ENCODE measurements around the gene LRP2BP.

DNA sequence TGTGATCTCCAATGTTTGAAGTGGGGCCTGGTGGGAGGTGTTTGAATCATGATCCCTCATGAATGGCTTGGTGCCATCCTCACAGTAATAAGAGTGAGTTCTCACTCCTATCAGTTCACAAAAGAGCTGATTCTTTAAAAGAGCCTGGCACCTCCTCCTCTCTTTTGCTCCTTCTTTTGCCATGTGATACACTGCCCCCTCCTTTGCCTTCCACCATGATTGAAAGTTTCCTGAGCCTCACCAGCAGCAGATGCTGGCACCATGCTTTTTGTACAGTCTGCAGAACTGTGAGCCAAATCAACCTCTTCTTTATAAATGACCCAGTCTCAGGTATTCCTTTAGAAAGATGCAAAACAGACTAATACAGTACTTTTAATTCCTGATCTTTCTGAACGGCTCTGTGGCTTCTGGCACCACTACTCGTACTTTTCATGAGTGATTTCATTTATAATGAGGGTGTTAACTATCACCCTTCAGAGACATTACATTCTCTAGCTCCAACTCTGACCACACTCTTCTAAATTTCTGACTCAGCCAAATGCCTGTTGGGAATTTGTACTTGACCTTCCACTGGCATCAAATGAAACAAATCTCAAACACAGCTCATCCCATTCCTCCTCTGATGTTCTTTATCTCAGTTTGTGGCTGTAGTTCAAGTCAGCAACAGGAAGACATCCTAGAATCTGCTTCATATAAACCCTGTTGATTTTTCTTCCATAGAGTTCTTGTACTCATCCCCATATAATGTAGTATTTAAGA lies 25.8 kb upstream of the LRP2BP start:
- TF ChIP-seq, protein P1, sequence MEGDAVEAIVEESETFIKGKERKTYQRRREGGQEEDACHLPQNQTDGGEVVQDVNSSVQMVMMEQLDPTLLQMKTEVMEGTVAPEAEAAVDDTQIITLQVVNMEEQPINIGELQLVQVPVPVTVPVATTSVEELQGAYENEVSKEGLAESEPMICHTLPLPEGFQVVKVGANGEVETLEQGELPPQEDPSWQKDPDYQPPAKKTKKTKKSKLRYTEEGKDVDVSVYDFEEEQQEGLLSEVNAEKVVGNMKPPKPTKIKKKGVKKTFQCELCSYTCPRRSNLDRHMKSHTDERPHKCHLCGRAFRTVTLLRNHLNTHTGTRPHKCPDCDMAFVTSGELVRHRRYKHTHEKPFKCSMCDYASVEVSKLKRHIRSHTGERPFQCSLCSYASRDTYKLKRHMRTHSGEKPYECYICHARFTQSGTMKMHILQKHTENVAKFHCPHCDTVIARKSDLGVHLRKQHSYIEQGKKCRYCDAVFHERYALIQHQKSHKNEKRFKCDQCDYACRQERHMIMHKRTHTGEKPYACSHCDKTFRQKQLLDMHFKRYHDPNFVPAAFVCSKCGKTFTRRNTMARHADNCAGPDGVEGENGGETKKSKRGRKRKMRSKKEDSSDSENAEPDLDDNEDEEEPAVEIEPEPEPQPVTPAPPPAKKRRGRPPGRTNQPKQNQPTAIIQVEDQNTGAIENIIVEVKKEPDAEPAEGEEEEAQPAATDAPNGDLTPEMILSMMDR (conservative IDR thresholded peaks at IDR 0.05; ENCODE audit: low read depth, low read length): no peak
- no peak for TF ChIP-seq EZH2 (IDR thresholded peaks at IDR 0.05; ENCODE audit: borderline replicate concordance, low read depth, low read length, poor library complexity, severe bottlenecking)

All from A673 (cell line).